CD4-positive, alpha-beta T cell treated with Interferon alpha-2 for 1 hour (primary cell): ENCODE measurements around the gene GPHN.
"Not testable (repeated sequence)": the region's sequence is repeated elsewhere in the genome, so short reads cannot be mapped to it uniquely, and the experiment has no call there.

Experiments used
- DNase-seq, 2 donors: peaks; one replicate each; pipeline ENCODE4 v3.0.0-alpha.2; 2020 to 2022

Gene GPHN

GRCh38 chr14:66503532-66503931 lies 4.4 kb upstream of the GPHN start:
- DNase-seq = no peak

- DNase-seq = no peak
Observed at GRCh38 chr14:66507181-66507721, 696 bp upstream of the GPHN start.

GRCh38 chr14:66508547-66508845 lies 549 bp downstream of the GPHN start:
- DNase-seq = no peak

GRCh38 chr14:66508846-66509621 lies 1.1 kb downstream of the GPHN start:
- DNase-seq = peak; percentile 6 to 54

- DNase-seq = no peak
Observed at GRCh38 chr14:66509874-66510273, 1.9 kb downstream of the GPHN start.

GRCh38 chr14:66511849-66512248 lies 3.9 kb downstream of the GPHN start:
- DNase-seq = peak in 1 of 2 donors; percentile 9

GRCh38 chr14:66514213-66514612 lies 6.3 kb downstream of the GPHN start:
- DNase-seq = no peak

- no peak for DNase-seq
Observed at GRCh38 chr14:66530526-66530925, 22.6 kb downstream of the GPHN start.

GRCh38 chr14:66539034-66539433 lies 31.1 kb downstream of the GPHN start:
- DNase-seq = peak in 1 of 2 donors; percentile 30

GRCh38 chr14:66540038-66540437 lies 32.1 kb downstream of the GPHN start:
- DNase-seq = no peak

- DNase-seq = no peak
Observed at GRCh38 chr14:66541627-66542026, 33.7 kb downstream of the GPHN start.

GRCh38 chr14:66543996-66544395 lies 36.0 kb downstream of the GPHN start:
- DNase-seq = no peak

GRCh38 chr14:66545191-66545590 lies 37.2 kb downstream of the GPHN start:
- not testable (repeated sequence) for DNase-seq

GRCh38 chr14:66545751-66546150 lies 37.8 kb downstream of the GPHN start:
- not testable (repeated sequence) for DNase-seq

GRCh38 chr14:66563731-66564130 lies 55.8 kb downstream of the GPHN start:
- DNase-seq = no peak

GRCh38 chr14:66568220-66568619 lies 60.3 kb downstream of the GPHN start:
- peak in 1 of 2 donors; percentile 16 for DNase-seq

- no peak for DNase-seq
Observed at GRCh38 chr14:66572826-66573225, 64.9 kb downstream of the GPHN start.

GRCh38 chr14:66575014-66575413 lies 67.1 kb downstream of the GPHN start:
- no peak for DNase-seq

- DNase-seq = no peak
Observed at GRCh38 chr14:66575939-66576338, 68.0 kb downstream of the GPHN start.

- DNase-seq = not testable (repeated sequence)
Observed at GRCh38 chr14:66587753-66588152, 79.8 kb downstream of the GPHN start.

- DNase-seq = no peak
Observed at GRCh38 chr14:66595394-66595793, 87.4 kb downstream of the GPHN start.

GRCh38 chr14:66596241-66596985 lies 88.5 kb downstream of the GPHN start:
- no peak for DNase-seq

- no peak for DNase-seq
Observed at GRCh38 chr14:66600416-66600815, 92.5 kb downstream of the GPHN start.

- no peak for DNase-seq
Observed at GRCh38 chr14:66601932-66602578, 94.1 kb downstream of the GPHN start.
